Measurements from ENCODE around the gene CHP2.
"Not testable (repeated sequence)": the region's sequence is repeated elsewhere in the genome, so short reads cannot be mapped to it uniquely, and the experiment has no call there.

Gene CHP2

DNA sequence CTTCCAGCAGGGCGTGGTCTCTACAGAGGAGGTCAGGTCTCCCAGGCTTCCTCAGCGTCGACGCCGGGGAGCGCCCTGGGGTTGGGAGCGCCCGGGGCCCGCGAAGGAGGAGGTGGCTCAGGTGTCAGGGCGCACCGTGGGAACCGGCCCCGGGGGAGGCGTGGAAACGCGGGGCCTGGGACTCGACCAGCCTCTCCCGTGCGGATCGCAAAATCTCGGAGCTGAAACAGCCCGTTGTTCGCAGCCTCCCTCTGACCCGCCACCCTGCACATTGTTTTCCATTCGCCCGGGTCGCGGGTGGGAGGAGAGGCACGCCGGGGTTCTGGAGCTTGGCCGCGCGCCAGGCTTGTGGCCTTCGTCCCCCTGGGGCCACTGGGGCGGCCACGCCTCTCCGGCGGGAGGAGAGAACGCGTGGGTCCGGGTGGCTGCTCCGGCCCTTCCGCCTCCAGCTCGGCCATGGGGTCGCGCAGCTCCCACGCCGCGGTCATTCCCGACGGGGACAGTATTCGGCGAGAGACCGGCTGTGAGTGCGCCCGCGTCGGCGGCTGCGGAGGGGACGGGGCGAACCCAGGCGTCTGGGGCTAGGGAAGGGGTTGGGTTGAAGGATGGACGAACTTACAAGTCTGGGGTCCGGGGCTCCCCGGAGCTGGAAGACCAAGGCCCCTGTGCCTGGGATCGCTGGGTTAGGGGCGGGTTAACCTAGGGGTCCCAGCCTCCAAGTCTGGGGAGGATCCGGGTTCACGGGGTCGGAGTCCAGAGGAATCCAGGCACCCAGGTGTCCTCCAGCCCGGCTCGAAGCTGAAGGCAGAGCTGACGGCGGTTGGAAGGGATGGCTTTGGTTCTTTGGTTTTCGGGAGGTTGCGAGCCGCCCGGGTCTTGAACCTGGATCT is at the start of gene CHP2:
Gene CHP2, plus strand, starts transcription at position 433 of the 890 bp plus-strand sequence. Its CDS starts 24 bp downstream, at position 457.
- peak; percentile 7 for DNase-seq

- DNase-seq, result no peak
These were observed 49.3 kb upstream of the CHP2 start for GRCh38 chr16:23705517-23705902.

GRCh38 chr16:23706439-23706838 is 48.4 kb upstream of the CHP2 start:
- no peak for DNase-seq

DNA sequence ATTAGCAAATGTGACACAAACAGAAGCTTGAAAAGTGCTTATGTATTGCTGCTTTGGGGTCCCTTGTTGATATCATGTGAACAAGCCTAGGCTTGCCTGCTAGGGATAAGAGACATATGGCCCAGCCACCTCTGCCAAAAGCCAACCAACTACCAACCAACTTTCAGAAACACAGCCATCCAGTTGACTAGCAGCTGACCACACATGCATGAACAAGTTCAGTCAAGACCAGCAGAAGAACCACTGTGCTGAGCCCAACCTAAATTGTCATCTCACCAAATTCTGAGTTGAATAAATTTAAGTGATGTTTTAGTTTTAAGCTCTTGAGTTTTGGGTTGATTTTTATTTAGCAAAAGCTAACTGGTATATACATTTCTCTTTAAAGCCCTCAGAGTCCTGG is 45.3 kb upstream of the CHP2 start:
- DNase-seq, result no peak

DNA sequence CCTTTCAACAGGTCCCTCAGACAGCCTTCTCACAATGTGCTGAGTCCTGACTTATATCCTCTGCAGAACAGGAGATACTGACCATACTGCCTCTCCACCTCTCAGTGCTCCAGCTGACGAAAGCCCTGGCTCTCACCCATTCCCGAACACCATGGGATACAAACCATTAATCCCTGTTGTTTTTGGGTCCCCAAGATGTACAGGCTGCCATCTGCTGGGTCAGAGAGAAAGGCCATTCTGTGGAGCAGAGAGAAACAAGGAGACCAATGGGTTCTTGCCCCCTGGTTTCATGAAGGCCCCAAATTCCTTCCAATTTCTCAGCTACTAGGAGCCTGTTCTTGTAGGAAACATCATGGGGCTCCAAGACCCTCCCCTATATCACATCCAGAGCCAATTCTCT is 44.8 kb upstream of the CHP2 start:
- no peak for DNase-seq

DNA sequence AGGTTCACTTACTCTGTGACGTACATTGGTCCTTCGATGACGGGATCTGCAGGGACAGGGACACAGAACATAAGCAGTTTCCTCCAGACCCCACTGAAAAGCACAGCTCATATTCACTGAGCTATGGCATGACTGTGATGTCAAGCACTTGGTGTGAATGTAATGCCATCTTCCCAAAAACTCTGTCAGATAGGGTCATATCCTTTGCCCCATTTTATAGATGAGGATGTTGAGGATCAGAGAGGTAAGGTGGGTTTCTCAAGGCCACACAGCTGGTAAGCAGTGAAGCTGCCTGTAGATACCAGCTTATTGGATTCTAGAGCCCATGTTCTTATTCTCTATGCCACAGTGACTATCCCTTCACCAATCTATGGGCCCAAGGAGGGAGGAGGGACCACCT is 44.3 kb upstream of the CHP2 start:
- no peak for DNase-seq

DNA sequence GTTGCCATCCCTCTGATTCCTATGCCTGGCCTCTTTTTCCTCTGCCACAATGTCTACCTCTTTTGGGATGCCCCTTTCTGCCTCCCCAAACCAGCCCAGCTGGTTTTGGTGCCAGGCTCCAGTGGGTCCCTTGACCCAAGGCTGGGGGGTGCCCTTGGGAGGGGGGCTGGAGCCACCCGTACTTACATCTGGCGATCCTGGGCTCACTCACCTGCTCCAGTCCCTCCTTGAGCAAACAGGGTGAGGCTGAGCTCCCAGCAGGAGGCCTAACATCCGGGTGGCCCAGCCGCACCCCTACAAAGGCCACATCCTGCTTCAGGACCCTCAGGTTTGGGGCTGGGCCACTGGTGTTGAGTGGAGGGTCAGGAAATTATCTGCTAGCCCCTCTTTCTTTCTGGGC is 43.0 kb upstream of the CHP2 start:
- no peak for DNase-seq

GRCh38 chr16:23712976-23713375 is 41.9 kb upstream of the CHP2 start, which contains the start of gene ERN2:
ERN2 (minus strand) TSS chr16:23713222; CDS start chr16:23713187, 35 bp downstream.
- no peak for DNase-seq

- DNase-seq, result no peak
These were observed 38.3 kb upstream of the CHP2 start for GRCh38 chr16:23716484-23716883.

GRCh38 chr16:23722613-23723240 is 32.1 kb upstream of the CHP2 start:
- DNase-seq, result not testable (repeated sequence)

DNA sequence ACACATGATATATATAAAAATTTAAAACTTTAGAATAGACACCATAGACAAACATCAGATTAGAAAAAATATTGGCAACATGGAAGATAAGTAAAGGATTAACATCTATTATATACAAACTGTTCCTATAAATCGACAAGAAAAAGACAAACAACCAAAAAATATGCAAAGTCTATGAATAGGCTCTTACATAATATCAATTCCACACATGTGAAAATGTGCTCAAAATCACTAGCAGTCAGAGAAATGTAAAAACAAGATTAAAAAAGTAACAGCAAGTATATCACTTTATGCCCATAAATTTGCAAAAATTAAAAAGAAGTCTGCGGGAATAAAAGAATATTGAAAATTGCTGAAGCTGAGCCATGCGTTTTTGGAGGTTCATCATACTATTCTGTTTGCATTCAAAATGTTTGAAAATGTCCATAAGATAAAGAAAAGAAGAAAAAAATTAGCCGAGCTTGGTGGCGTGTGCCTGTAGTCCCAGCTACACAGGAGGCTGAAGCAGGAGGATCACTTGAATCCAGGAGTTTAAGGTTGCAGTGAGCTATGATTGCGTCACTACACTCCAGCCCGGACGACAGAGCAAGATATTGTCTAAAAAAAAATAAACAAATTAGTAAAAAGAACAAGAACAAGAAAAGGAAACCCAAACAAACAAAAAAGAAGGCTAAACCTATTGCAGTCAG is 30.6 kb upstream of the CHP2 start:
- DNase-seq, result no peak

GRCh38 chr16:23724785-23725131 is 30.1 kb upstream of the CHP2 start:
- no peak for DNase-seq

- DNase-seq, result no peak
These were observed 28.1 kb upstream of the CHP2 start for GRCh38 chr16:23726710-23727109.

DNA sequence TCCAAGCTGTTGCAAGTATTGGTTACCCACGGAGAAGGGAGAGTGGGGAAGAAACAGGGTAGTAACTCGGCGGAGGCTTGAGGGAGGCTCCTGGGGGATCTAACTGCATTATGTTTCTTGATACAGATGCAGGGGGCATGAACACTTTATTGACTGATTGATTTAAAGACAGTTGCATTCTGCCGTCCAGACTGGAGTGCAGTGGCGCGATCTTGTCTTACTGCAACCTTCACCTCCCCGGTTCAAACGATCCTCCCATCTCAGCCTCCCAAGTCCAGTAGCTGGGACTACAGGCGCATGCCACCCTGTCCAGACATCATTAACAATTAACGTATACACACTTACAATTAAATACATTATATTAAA is 26.7 kb upstream of the CHP2 start:
- no peak for DNase-seq

DNA sequence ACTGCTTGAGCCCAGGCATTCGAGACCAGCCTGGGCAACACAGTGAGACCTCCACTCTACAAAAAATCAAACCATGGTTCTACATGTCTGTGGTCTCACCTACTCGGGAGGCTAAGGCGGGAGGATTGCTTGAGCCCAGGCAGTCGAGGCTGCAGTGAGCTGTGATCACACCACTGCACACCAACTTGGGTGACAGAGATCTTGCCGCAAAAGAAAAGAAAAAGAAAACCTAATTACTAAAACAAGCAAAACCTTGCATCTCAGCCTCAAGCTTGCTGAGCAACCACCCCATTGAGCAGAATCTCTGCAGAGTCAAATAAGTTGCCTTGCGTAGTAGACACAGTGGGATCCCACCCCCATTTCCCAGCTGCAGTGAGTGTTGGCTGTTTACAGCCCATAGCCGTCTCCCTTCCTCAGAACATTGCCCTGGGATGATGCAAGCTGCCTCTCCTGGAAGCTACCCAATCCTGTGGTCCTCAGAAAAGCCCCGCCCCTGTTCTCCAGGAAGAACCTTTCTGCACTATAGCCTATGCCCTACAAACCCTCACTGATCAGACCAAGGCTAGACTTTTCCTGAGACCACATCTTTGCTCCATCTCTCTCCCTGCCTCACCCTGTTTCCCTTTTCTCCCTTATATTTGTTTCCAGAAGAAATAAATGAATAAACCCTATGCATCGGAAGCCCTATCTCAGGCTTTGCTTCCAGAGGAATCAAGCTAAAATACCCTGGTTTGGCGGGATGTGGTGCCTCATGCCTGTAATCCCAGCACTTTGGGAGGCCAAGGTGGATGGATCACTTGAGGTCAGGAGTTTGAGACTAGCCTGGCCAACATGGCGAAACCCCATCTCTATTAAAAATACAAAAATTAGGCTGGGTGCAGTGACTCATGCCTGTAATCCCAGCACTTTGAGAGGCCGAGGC is 25.1 kb upstream of the CHP2 start:
- peak; percentile 56 for DNase-seq

GRCh38 chr16:23734176-23734893 is 20.5 kb upstream of the CHP2 start:
- DNase-seq, result no peak

DNA sequence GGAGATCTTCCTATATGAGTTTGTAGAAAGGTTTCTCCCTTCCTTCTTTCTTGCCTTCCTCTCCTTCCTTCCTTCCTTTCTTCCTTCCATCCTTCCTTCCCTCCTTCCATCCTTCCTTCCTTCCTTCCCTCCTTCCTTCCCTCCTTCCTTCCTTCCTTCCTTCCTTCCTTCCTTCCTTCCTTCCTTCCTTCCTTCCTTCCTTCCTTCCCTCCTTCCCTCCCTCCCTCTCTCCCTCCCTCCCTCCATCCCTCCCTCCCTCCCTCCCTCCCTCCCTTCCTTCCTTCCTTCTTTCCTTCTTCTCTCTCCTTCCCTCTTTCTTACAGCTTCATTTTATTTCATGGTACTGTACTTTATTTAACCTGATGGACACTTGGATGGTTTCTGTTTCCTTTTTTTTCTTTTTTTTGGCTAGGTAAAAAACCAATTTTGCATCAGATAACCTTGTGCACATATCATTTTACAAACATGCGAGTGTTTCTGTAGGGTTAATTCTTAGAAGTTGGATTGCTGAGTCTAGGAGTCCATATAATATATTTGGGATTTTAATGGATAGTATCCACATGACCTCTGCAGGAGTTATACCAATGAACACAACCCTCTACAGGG is 17.3 kb upstream of the CHP2 start:
- DNase-seq, result not testable (repeated sequence)

DNA sequence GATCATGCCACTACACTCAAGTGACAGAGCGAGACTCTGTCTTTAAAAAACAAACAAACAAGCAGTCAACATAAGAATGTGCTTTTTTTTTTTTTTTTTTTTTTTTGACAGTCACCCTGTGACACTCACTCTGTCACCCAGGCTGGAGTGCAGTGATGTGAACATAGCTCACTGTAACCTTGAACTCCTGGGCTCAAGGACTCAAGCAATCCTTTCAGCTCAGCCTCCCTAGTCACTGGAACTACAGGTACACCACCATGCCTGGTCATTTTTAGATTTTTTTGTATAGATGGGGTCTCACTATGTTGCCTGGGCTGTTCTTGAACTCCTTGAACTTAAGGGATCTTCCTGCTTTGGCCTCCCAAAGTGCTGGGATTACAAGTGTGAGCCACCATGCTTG is 15.3 kb upstream of the CHP2 start:
- no peak for DNase-seq

DNA sequence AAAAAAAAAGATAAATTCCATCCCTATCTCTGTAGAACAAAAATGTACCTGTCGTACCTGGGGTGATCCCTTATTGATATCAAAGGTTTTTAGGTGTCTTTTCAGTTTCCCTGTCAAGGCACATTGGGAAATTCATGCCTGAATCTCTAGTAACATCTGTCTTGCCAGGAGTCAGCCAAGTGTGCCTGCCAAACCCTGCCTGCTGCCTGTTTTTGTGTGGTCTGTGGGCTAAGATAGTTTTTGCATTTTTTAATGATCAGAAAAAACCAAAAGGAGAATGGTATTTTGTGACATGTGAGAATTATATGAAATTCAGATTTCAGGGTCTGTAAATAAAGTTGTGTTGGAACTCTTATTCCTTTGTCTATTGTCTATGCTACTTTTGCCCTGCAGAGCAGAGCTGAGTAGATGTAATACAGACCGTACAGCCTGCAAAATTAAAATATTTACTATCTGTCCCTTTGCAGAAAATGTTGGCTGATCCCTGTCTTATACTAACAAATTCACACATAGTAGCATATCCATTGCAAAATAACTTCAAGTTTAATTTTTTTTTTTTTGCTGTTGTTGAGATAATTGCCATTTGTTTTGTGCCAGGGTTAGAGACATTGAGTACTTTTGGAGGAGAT is 13.0 kb upstream of the CHP2 start:
- no peak for DNase-seq

DNA sequence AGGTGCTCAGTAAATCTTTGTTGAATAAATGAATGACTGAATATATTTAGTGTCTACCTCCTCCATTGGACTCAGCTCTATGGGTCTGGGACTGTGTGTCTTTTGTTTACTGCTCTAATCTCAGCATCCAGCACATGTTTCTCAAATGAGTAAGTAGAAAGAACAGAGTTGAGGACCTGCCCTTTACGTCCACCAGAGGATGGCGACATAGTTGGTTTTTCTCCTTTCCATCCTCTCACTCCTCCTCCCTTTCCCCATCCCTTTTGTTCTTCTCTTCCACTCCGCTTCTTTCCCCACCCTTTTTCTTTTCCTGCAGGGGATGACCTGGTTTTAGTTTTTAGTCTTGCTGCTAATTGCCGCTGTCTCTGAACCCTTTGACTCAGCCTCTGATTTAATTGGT is 12.1 kb upstream of the CHP2 start:
- no peak for DNase-seq

GRCh38 chr16:23745263-23745662 is 9.6 kb upstream of the CHP2 start:
- DNase-seq, result no peak
